K562 (cell line): ENCODE measurements around the gene GIPR. TPM values are rescaled to one million over a fixed set of nuclear protein-coding genes. Genes with fewer than 3 reads are reported as not detected.

Experiments used
- ATAC-seq: fragments of 200-7000 bp; cut with Tn5 transposase; 3 replicates; pipeline ENCODE4 v1.9.1; 2020; ENCODE audit warnings: moderate library complexity
- BruUV-seq: library from RNA; stranded (reverse); fragments of 400-500 nt; replicated peaks from 2 replicates; lab custom pipeline; 2021; lab: Mats Ljungman, UMichigan
- CTCF ChIA-PET: fragments of 300-600 bp; formaldehyde crosslinking; extraction: SDS; loops from one replicate; lab custom pipeline; 2021; ENCODE audit warnings: low intra/inter-chr PET ratio; lab: Yijun Ruan, JAX
- POLR2A ChIA-PET: fragments of 300-600, 350-650 bp; sonication (Branson Sonifier 250); formaldehyde crosslinking; extraction: SDS; loops from one replicate; lab custom pipeline; 2021; ENCODE audit warnings: antibody characterized with exemption, inconsistent platforms; lab: Yijun Ruan, JAX
- DNase-seq, 4 experiments: peaks; one replicate each; pipeline versions ENCODE4 v3.0.0 to v3.0.0-alpha.2; 2011 to 2018; ENCODE audit warnings: low spot score in 3 of 4, mixed read lengths in 3 of 4; ENCODE audit errors: extremely low read depth in 1 of 4
- FAIRE-seq: peaks from 2 replicates; lab custom pipeline; 2011; peaks lifted over from hg19 to GRCh38; lab: Jason Lieb, UNC
- H2AFZ ChIP-seq: 2 replicates; pipeline ENCODE4 v1.6.0; 2011; ENCODE audit warnings: low read depth, low read length, control low read depth, inconsistent platforms
- H3K27ac ChIP-seq: fragments of 200-600 bp; 3 replicates; pipeline ENCODE4 v1.8.0; 2011; ENCODE audit warnings: low read depth, mild to moderate bottlenecking, control low read depth, inconsistent platforms, low read length, moderate library complexity, mixed read lengths; ENCODE audit errors: extremely low read depth
- H3K27me3 ChIP-seq, 2 experiments: fragments of 300-600 bp in 1 of 2; 2 replicates in 1 of 2; 3 replicates in 1 of 2; pipeline versions ENCODE4 v1.6.0 to v1.8.0; 2011; ENCODE audit warnings: inconsistent platforms in 2 of 2, low read length in 2 of 2, mild to moderate bottlenecking in 1 of 2, mixed read lengths in 1 of 2, moderate library complexity in 1 of 2; ENCODE audit not compliant: control insufficient read depth in 2 of 2, insufficient read depth in 2 of 2
- H3K36me3 ChIP-seq: fragments of 300-600 bp; 3 replicates; pipeline ENCODE4 v1.8.0; 2011; ENCODE audit warnings: mild to moderate bottlenecking, low read length, inconsistent platforms; ENCODE audit not compliant: control insufficient read depth, insufficient read depth
- H3K4me1 ChIP-seq, 2 experiments: fragments of 200-600 bp in 1 of 2; replicated peaks in 1 of 2; 2 replicates in 1 of 2; 3 replicates in 1 of 2; pipeline versions ENCODE4 v1.5.1 to v1.8.0; 2011; ENCODE audit warnings: inconsistent platforms in 2 of 2, low read length in 2 of 2, mild to moderate bottlenecking in 1 of 2, mixed read lengths in 1 of 2, moderate library complexity in 1 of 2; ENCODE audit not compliant: control insufficient read depth in 2 of 2, insufficient read depth in 2 of 2
- H3K4me2 ChIP-seq: 2 replicates; pipeline ENCODE4 v1.6.1; 2011; ENCODE audit warnings: low read length, control low read depth, inconsistent platforms, mixed read lengths; ENCODE audit not compliant: insufficient read depth
- H3K4me3 ChIP-seq: fragments of 200-600 bp; sonication (generic), shearing (Covaris generic); 2 replicates; pipeline ENCODE4 v1.5.1; 2016; ENCODE audit warnings: control low read depth, inconsistent platforms
- H3K79me2 ChIP-seq: fragments of 200-600 bp; 3 replicates; pipeline ENCODE4 v1.8.0; 2011; ENCODE audit warnings: low read length, inconsistent platforms; ENCODE audit not compliant: control insufficient read depth, insufficient read depth
- H3K9ac ChIP-seq, 2 experiments: 2 replicates each; pipeline versions ENCODE4 v1.6.0 to v1.6.1; 2011; ENCODE audit warnings: low read depth in 2 of 2, low read length in 2 of 2, control low read depth in 1 of 2, inconsistent platforms in 1 of 2, mild to moderate bottlenecking in 1 of 2, mixed read lengths in 1 of 2; ENCODE audit not compliant: insufficient read depth in 1 of 2
- H3K9me1 ChIP-seq: one replicate; pipeline ENCODE4 v1.6.0; 2011; ENCODE audit warnings: inconsistent platforms, mild to moderate bottlenecking, low read length, moderate library complexity; ENCODE audit not compliant: control insufficient read depth, insufficient read depth
- H3K9me3 ChIP-seq: replicated peaks from 2 replicates; pipeline ENCODE4 v1.5.1; 2011; ENCODE audit warnings: low read depth, low read length, inconsistent platforms; ENCODE audit not compliant: control insufficient read depth, insufficient read depth
- H4K20me1 ChIP-seq: replicated peaks from 2 replicates; pipeline ENCODE4 v1.6.1; 2011; ENCODE audit warnings: low read length, inconsistent platforms, mixed read lengths; ENCODE audit not compliant: control insufficient read depth, insufficient read depth
- ERF ChIP-seq: fragments of 450-650 bp; formaldehyde crosslinking; IDR thresholded peaks from 2 replicates; pipeline ENCODE4 v1.4.0; 2020; ENCODE audit warnings: mild to moderate bottlenecking, mixed read lengths
- KLF10 ChIP-seq: fragments of 250-450 bp; sonication (Bioruptor Pico); IDR thresholded peaks from 2 replicates; pipeline ENCODE4 v1.6.1; 2021; ENCODE audit warnings: matching md5 sums
- NEUROD1 ChIP-seq: fragments of 150-350 bp; IDR thresholded peaks from 2 replicates; pipeline ENCODE4 v1.6.1; 2014; ENCODE audit warnings: borderline replicate concordance, low read length, low read depth; ENCODE audit not compliant: partially characterized antibody
- POLR2G ChIP-seq: fragments of 200-400 bp; formaldehyde crosslinking; IDR thresholded peaks from 2 replicates; pipeline ENCODE4 v1.6.1; 2017; ENCODE audit warnings: low read depth, mild to moderate bottlenecking, antibody characterized with exemption, low read length, moderate library complexity
- POLR2H ChIP-seq: IDR thresholded peaks from 2 replicates; pipeline ENCODE4 v1.6.1; 2016; ENCODE audit warnings: missing genetic modification characterization, low read depth, mild to moderate bottlenecking, control low read depth, missing compliant biosample characterization, moderate library complexity
- SMARCE1 ChIP-seq: fragments of 450-650 bp; IDR thresholded peaks from 2 replicates; pipeline ENCODE4 v1.7.1; 2016; ENCODE audit warnings: mild to moderate bottlenecking
- WHSC1 ChIP-seq: IDR thresholded peaks from one replicate; pipeline ENCODE4 v1.6.1; 2012; ENCODE audit warnings: low read length, control low read depth, inconsistent platforms
- XRCC4 ChIP-seq: IDR thresholded peaks from one replicate; pipeline ENCODE4 v1.6.1; 2011; ENCODE audit not compliant: insufficient read depth, insufficient read length; ENCODE audit errors: extremely low read depth
- ZC3H4 ChIP-seq: sonication (generic); formaldehyde crosslinking; IDR thresholded peaks from 2 replicates; pipeline ENCODE4 v1.9.0; 2021; ENCODE audit warnings: missing genetic modification reagents, borderline replicate concordance
- ZNF121 ChIP-seq: sonication (generic); formaldehyde crosslinking; conservative IDR thresholded peaks from 2 replicates; pipeline ENCODE4 v1.8.0; 2022; ENCODE audit warnings: missing genetic modification reagents
- ZNF239 ChIP-seq: fragments of 250-450 bp; sonication (Bioruptor Pico); IDR thresholded peaks from 2 replicates; pipeline ENCODE4 v1.4.0; 2020; ENCODE audit warnings: mild to moderate bottlenecking
- ZNF24 ChIP-seq: fragments of 450-650 bp; IDR thresholded peaks from 2 replicates; pipeline ENCODE4 v1.6.1; 2016
- WGBS: fragments of 100-300 bp; shearing (Covaris generic); methylation state at CpG from one replicate; pipeline ENCODE4 v1.1.6; 2016; ENCODE audit warnings: low coverage, mixed read lengths; ENCODE audit not compliant: insufficient coverage; ENCODE audit errors: missing lambda C conversion rate; 5-methylcytosine and 5-hydroxymethylcytosine counted together
- in situ Hi-C: fragments of 300-500 bp; cut with MboI; formaldehyde crosslinking; loops from 4 replicates; pipeline ENCODE4 v1.15.0; 2018; ENCODE audit warnings: inconsistent platforms, mixed read lengths
- intact Hi-C: fragments of 100-400 bp; cut with micrococcal nuclease; formaldehyde crosslinking; loops from 2 replicates; pipeline ENCODE4 v1.14.2; 2022
- polyA plus RNA-seq, 8 experiments: library from polyadenylated mRNA; depleted of rRNA in 4 of 8; stranded (reverse) in 5 of 8; unstranded in 3 of 8; fragments of >200 nt; fragmentation: Nextera tagmentation in 2 of 8; fragmentation: Illumina TruSeq in 1 of 8; extraction: Ambion mirVana in 2 of 8; extraction: Trizol in 1 of 8; gene quantifications; 2 replicates each; pipeline versions ENCODE4 v1.2.1 to v1.2.3, GENCODE V29; 2011 to 2014; ENCODE audit warnings: inconsistent platforms in 1 of 8, missing spikeins in 1 of 8
- total RNA-seq, 7 experiments: library from RNA; depleted of rRNA in 6 of 7; stranded (reverse); fragments of >200 nt in 6 of 7; fragmentation: Illumina TruSeq in 2 of 7; extraction: Trizol in 2 of 7; gene quantifications; 2 replicates each; pipeline versions ENCODE4 v1.2.1 to v1.2.3, GENCODE V29; 2011 to 2021; ENCODE audit warnings: low replicate concordance in 1 of 7
- TF ChIP-seq, protein P1 (sequence below): sonication (generic); formaldehyde crosslinking; IDR thresholded peaks from 2 replicates; pipeline ENCODE4 v1.8.0; 2022; ENCODE audit warnings: mild to moderate bottlenecking, missing genetic modification reagents
- TF ChIP-seq, protein P2 (sequence below): sonication (generic); formaldehyde crosslinking; IDR thresholded peaks from 2 replicates; pipeline ENCODE4 v1.8.1; 2023; ENCODE audit warnings: mild to moderate bottlenecking, missing genetic modification reagents
- TF ChIP-seq, protein P3 (sequence below): fragments of 450-650 bp; IDR thresholded peaks from 2 replicates; pipeline ENCODE4 v1.6.1; 2018; ENCODE audit not compliant: partially characterized antibody

The GIPR gene
- total and polyA plus RNA-seq, 9 of the 15 experiments (the other 6 are each of a cell fraction or from before 2014, with no cell fraction given) = 2.2 to 26.8 (median 12.7) TPM

DNA sequence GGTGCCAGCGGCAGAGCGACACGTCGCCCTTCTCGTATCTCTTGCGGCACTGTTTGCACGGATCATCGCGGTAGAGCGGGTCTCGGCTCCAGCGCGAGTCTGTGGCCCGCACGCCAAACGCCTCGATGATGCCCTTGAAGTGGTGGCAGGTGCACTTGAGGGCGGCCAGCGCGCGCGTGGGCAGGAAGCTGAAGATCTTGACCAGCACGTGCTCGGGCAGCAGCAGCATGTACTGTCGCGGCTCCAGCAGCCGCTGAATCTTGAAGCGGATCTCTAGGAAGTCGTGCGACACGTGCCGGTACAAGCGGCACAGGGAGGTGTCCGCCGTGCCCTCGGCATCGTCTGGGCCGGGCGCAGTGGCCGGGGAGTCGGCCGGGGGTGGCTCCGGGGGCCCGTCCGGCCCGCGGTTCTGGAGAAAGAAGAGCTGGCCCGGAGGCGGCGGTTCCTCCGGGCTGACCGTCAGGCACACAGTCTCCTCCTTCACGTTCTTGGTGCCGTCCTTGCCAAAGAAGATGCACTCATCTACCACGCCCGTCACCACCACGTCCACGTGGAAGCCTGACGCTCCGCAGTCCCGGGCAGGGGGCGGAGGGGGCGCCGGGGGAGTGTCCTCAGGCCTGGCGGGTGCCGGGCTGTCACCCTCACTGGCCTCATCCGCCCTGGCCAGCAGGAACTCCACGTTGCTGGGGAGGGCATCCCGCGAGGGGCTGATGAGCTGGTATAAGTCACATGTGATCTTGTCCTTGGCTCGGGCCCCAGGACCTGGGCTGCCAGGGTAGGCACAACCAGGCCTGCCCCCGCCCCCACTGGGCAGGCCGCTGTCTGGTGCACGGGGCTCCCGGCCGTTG is 44.1 kb downstream of the GIPR start:
- ATAC-seq (no peak), DNase-seq (no peak), FAIRE-seq (no peak)
- no peaks in the 10 kb centered on the region for H4K20me1 ChIP-seq
- H3K4me1 ChIP-seq = peaks cover 10 to 22% of the 10 kb centered on the region in 2 experiments; a peak in 4 of 5 replicates
- H2AFZ ChIP-seq = no peak overlapping the region
- no peaks in the 10 kb centered on the region for H3K27me3 ChIP-seq
- peaks cover 43% of the 10 kb centered on the region for H3K79me2 ChIP-seq
- H3K9me3 ChIP-seq = no peaks in the 10 kb centered on the region
- no peak overlapping the region for H3K27ac ChIP-seq
- 0 out of 4 replicates have a peak overlapping the region, but pooled peaks of 1 of the 2 experiments have one; percentile 64 for H3K9ac ChIP-seq
- H3K4me3 ChIP-seq = no peak overlapping the region
- intact Hi-C loops (no loop called here), in situ Hi-C loops (no loop called here)
- 96% methylated on average over 34 of the region's 76 CpGs for WGBS
- CTCF ChIA-PET = no interaction called here
- no TSS peak for BruUV-seq
- POLR2A ChIA-PET = interaction anchor here (0.6 to 5.9 kb wide), 5 partner anchors 7 to 51 kb away, joined by 3 to 46 read pairs (median 4); partner anchors contain the start of genes QPCTL and SNRPD2
- H3K36me3 ChIP-seq = peaks cover 41% of the 10 kb centered on the region; the same call in 2 of the 3 replicates
- no peak overlapping the region for H3K4me2 ChIP-seq
- no peaks in the 10 kb centered on the region for H3K9me1 ChIP-seq
- TF ChIP-seq ZNF121 (CRISPR knock-in tag) (no peak), ZNF24 (no peak), ZC3H4 (no peak), ZNF239 (CRISPR knock-in tag) (no peak), KLF10 (CRISPR knock-in tag) (no peak), SMARCE1 (no peak), POLR2H (no peak), XRCC4 (no peak), POLR2G (peak; percentile 68), ERF (CRISPR knock-in tag) (no peak), NEUROD1 (no peak), WHSC1 (no peak)
- TF ChIP-seq, protein P1, sequence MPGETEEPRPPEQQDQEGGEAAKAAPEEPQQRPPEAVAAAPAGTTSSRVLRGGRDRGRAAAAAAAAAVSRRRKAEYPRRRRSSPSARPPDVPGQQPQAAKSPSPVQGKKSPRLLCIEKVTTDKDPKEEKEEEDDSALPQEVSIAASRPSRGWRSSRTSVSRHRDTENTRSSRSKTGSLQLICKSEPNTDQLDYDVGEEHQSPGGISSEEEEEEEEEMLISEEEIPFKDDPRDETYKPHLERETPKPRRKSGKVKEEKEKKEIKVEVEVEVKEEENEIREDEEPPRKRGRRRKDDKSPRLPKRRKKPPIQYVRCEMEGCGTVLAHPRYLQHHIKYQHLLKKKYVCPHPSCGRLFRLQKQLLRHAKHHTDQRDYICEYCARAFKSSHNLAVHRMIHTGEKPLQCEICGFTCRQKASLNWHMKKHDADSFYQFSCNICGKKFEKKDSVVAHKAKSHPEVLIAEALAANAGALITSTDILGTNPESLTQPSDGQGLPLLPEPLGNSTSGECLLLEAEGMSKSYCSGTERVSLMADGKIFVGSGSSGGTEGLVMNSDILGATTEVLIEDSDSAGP (CRISPR knock-in tag) = no peak
- TF ChIP-seq, protein P2, sequence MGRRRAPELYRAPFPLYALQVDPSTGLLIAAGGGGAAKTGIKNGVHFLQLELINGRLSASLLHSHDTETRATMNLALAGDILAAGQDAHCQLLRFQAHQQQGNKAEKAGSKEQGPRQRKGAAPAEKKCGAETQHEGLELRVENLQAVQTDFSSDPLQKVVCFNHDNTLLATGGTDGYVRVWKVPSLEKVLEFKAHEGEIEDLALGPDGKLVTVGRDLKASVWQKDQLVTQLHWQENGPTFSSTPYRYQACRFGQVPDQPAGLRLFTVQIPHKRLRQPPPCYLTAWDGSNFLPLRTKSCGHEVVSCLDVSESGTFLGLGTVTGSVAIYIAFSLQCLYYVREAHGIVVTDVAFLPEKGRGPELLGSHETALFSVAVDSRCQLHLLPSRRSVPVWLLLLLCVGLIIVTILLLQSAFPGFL (CRISPR knock-in tag) = no peak
- TF ChIP-seq, protein P3, sequence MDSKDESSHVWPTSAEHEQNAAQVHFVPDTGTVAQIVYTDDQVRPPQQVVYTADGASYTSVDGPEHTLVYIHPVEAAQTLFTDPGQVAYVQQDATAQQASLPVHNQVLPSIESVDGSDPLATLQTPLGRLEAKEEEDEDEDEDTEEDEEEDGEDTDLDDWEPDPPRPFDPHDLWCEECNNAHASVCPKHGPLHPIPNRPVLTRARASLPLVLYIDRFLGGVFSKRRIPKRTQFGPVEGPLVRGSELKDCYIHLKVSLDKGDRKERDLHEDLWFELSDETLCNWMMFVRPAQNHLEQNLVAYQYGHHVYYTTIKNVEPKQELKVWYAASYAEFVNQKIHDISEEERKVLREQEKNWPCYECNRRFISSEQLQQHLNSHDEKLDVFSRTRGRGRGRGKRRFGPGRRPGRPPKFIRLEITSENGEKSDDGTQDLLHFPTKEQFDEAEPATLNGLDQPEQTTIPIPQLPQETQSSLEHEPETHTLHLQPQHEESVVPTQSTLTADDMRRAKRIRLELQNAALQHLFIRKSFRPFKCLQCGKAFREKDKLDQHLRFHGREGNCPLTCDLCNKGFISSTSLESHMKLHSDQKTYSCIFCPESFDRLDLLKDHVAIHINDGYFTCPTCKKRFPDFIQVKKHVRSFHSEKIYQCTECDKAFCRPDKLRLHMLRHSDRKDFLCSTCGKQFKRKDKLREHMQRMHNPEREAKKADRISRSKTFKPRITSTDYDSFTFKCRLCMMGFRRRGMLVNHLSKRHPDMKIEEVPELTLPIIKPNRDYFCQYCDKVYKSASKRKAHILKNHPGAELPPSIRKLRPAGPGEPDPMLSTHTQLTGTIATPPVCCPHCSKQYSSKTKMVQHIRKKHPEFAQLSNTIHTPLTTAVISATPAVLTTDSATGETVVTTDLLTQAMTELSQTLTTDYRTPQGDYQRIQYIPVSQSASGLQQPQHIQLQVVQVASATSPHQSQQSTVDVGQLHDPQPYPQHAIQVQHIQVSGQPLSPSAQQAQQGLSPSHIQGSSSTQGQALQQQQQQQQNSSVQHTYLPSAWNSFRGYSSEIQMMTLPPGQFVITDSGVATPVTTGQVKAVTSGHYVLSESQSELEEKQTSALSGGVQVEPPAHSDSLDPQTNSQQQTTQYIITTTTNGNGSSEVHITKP = no peak
